Hepatic stellate cell (primary cell): Measurements from ENCODE around the gene PREX1.
A peak's percentile ranks its signal among the peaks of the same experiment; 100 is the strongest.
"Not testable (repeated sequence)": the region's sequence is repeated elsewhere in the genome, so short reads cannot be mapped to it uniquely, and the experiment has no call there.

ENCODE experiments used
- DNase-seq: peaks from one replicate; pipeline ENCODE4 v3.0.0; 2011; ENCODE audit warnings: low spot score

Gene PREX1

GRCh38 chr20:48846516-48847492, 19.0 kb upstream of the PREX1 start:
- DNase-seq: no peak

- DNase-seq: no peak
Measured at GRCh38 chr20:48845721-48846306, 18.0 kb upstream of the PREX1 start.

GRCh38 chr20:48844996-48845395, 17.2 kb upstream of the PREX1 start:
- no peak for DNase-seq

GRCh38 chr20:48843896-48844295, 16.1 kb upstream of the PREX1 start:
- DNase-seq: not testable (repeated sequence)

- DNase-seq: no peak
Measured at GRCh38 chr20:48843057-48843806, 15.4 kb upstream of the PREX1 start.

- peak; percentile 73 for DNase-seq
Measured at GRCh38 chr20:48841875-48842529, 14.2 kb upstream of the PREX1 start.

GRCh38 chr20:48841196-48841874, 13.5 kb upstream of the PREX1 start:
- no peak for DNase-seq

GRCh38 chr20:48839154-48839917, 11.5 kb upstream of the PREX1 start:
- no peak for DNase-seq

- DNase-seq: no peak
Measured at GRCh38 chr20:48837014-48837413, 9.2 kb upstream of the PREX1 start.

GRCh38 chr20:48835390-48835789, 7.6 kb upstream of the PREX1 start:
- DNase-seq: no peak

GRCh38 chr20:48834278-48834677, 6.5 kb upstream of the PREX1 start:
- DNase-seq: no peak

- DNase-seq: no peak
Measured at GRCh38 chr20:48832405-48832730, 4.6 kb upstream of the PREX1 start.

GRCh38 chr20:48831718-48832404, 4.1 kb upstream of the PREX1 start:
- peak; percentile 70 for DNase-seq

- no peak for DNase-seq
Measured at GRCh38 chr20:48830826-48831318, 3.1 kb upstream of the PREX1 start.

- no peak for DNase-seq
Measured at GRCh38 chr20:48829940-48830339, 2.1 kb upstream of the PREX1 start.

- DNase-seq: no peak
Measured at GRCh38 chr20:48828734-48829460, 1.1 kb upstream of the PREX1 start.

- peak; percentile 35 for DNase-seq
Measured at GRCh38 chr20:48826883-48827771, 672 bp downstream of the PREX1 start.

GRCh38 chr20:48826480-48826879, 1.3 kb downstream of the PREX1 start:
- DNase-seq: not testable (repeated sequence)
